Measurements from ENCODE around the gene CMTM4. TPM values are rescaled to one million over a fixed set of nuclear protein-coding genes. Genes with fewer than 3 reads are reported as not detected.
A peak's percentile ranks its signal among the peaks of the same experiment; 100 is the strongest.

Gene CMTM4
- total and polyA plus RNA-seq, 8 donors = 14.9 to 43.5 (median 36.5) TPM

GRCh38 chr16:66653581-66654350, 42.8 kb downstream of the CMTM4 start:
- intact Hi-C loops (cut with DNase I) = no loop called here
- Histone ChIP-seq H3K27me3 (no peaks in the 10 kb centered on the region), H3K27ac (no peak overlapping the region), H3K9me3 (no peaks in the 10 kb centered on the region), H3K36me3 (no peaks in the 10 kb centered on the region), H3K4me1 (peaks cover 0 to 3% (median 0%) of the 10 kb centered on the region in 3 donors), H3K4me3 (no peak overlapping the region)
- WGBS, 2 donors = 94 to 98% methylated on average over 6 of the region's 6 CpGs
- DNase-seq (no peak), ATAC-seq (no peak), FAIRE-seq (no peak)
- no peak for TF ChIP-seq CTCF (IDR thresholded peaks at IDR 0.05)

DNA sequence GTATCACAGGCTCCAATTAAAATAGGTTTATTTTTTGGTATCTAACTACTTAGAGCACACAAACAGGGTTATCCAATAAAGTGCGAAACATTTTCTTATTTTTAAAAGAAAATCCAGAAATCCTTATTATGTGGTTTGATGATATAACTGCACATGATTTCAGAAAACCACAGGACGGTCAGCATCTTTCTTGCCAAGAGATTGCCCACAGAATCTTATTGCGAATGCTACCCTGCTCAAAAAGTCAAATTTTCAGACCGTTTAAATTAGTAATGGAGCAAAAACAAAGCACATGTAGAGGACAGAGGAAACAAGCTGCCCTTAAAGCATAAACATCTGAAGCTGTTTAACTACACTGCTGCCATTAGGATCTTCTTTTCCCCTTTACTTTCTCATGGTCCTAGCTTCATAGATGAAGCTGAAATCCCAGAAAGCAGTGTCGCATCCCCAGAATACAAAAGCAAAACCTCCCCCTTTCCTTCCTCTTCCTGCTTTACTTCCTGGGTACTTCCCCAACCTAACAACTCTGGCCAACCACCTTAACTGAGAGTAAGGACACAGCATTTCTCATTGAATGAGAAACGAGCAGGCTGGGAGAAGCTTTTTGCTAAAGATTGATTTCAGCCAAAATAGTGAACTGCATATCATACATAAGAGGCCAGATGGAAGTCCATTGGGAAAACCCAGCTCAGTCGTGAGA, 43.7 kb downstream of the CMTM4 start:
- no peak for FAIRE-seq
- DNase-seq = no peak
- Histone ChIP-seq H3K4me1 (peaks cover 0 to 3% (median 0%) of the 10 kb centered on the region in 3 donors), H3K9me3 (no peaks in the 10 kb centered on the region), H3K27me3 (no peaks in the 10 kb centered on the region), H3K27ac (no peak overlapping the region), H3K4me3 (no peak overlapping the region), H3K36me3 (no peaks in the 10 kb centered on the region)
- intact Hi-C loops (cut with DNase I) = no loop called here
- WGBS, 2 donors = 75 to 76% methylated on average over 7 of the region's 7 CpGs
- no peak for TF ChIP-seq CTCF (IDR thresholded peaks at IDR 0.05)
- ATAC-seq = no peak

DNA sequence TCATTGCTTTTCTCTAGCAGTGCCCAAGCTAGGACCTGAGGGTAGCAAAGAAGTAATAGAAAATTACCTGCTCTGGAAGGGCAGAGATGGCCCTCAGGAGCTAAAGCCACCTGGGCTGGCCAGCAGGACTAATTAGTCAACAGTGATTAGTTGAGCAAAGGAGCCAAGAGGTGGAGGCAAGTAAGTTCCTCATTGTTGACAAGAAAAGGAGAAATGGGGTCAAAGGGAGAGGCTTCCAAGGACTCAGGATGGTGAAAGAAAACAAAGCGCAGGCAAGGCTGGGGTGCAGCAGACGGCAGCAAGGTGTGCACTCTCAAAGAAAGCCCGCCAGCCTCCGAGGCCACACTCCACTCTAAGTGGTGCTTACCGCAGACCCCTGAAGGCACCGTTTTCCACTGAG, 44.6 kb downstream of the CMTM4 start:
- intact Hi-C loops (cut with DNase I) = no loop called here
- no peak for FAIRE-seq
- Histone ChIP-seq H3K9me3 (no peaks in the 10 kb centered on the region), H3K27ac (no peak overlapping the region), H3K4me3 (no peak overlapping the region), H3K36me3 (no peaks in the 10 kb centered on the region), H3K4me1 (peaks cover 0 to 3% (median 0%) of the 10 kb centered on the region in 3 donors), H3K27me3 (no peaks in the 10 kb centered on the region)
- WGBS, 2 donors = 90 to 94% methylated on average over 6 of the region's 6 CpGs
- ATAC-seq = no peak
- no peak for DNase-seq
- TF ChIP-seq CTCF (IDR thresholded peaks at IDR 0.05) = no peak

DNA sequence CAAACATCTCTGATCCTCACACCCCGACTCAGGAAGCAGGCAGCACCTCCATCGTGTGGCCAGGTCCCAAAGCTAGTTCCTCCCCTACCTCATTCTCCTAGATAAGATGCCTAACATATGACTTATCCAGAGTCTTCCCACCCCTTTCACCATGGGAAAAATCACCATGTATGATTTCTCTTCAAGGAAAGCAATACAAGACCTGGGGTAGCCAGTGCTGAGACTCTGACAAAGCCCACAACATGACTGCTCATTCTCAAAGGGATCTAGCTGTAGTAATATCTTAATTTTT, 45.1 kb downstream of the CMTM4 start:
- H3K9me3 ChIP-seq = no peaks in the 10 kb centered on the region
- ATAC-seq = peak in 1 of 4 donors; percentile 3
- DNase-seq = no peak
- TF ChIP-seq CTCF (IDR thresholded peaks at IDR 0.05) = no peak
- no peak for FAIRE-seq
- peaks cover 0 to 3% (median 0%) of the 10 kb centered on the region in 3 donors for H3K4me1 ChIP-seq
- no peak overlapping the region for H3K4me3 ChIP-seq
- no peaks in the 10 kb centered on the region for H3K27me3 ChIP-seq
- WGBS, 2 donors = 61 to 67% methylated on average over 2 of the region's 2 CpGs
- H3K36me3 ChIP-seq = no peaks in the 10 kb centered on the region
- no peak overlapping the region for H3K27ac ChIP-seq
- intact Hi-C loops (cut with DNase I) = no loop called here

Data from pancreas (tissue), 10 donors.